GM19438 (cell line): ENCODE data around the gene DUSP16.

Source experiments
- ATAC-seq: cut with Tn5 transposase; IDR thresholded peaks from one replicate; pipeline ENCODE4 v1.9.1; 2021; ENCODE audit warnings: low read depth; ENCODE audit not compliant: unreplicated experiment

The DUSP16 gene

DNA sequence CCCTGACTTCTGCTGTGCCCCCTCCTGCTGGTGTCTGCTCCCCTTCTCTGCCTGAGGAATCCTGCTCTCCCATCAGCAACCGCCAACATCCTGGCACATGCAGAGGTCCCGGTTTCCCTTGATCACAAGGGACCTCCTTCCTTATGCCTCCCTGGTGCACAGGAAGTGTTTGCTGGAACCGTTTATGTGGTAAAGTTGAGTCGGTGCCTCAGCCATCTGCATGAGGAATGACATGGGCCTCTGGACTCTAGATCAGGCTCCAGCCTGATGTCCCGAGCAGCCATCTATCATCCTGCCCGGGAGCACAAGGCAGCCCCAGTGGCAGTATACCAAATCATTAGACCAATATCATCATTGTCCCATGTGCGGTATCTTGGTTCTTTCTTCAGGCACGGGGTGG, 115.4 kb downstream of the DUSP16 start:
- no peak for ATAC-seq

DNA sequence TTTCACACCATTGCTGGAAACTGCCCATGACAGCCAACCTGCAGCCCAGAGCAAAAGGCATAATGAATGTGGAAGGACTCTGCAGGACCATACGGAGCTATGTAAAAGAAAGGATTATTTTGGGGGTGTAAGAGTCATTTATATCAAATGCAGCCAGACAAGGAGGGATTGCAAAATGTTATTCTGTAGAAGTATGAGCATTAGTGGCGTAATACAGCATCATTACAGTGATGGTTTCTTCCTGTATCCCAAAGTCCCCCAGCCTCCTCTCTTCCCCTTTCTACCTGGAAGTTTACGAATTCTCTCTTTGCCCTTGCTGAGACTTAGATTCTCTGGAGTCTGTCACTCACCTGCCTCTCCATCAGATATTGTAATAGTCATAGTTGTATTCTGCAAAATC, 115.9 kb downstream of the DUSP16 start:
- no peak for ATAC-seq

DNA sequence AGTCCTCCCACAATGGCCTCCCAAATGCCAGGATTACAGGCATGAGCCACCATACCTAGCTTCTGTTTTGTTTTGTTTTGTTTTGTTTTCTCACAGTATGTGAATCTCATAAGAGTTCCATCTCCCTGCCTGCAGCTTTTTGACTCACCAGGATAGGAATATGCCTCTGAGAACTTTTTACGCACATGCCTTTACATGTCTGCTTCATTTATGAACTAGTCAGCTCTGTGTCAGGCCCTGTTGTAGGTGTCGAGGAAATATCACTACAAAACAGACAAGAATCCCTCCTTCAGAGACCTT, 116.8 kb downstream of the DUSP16 start:
- no peak for ATAC-seq

DNA sequence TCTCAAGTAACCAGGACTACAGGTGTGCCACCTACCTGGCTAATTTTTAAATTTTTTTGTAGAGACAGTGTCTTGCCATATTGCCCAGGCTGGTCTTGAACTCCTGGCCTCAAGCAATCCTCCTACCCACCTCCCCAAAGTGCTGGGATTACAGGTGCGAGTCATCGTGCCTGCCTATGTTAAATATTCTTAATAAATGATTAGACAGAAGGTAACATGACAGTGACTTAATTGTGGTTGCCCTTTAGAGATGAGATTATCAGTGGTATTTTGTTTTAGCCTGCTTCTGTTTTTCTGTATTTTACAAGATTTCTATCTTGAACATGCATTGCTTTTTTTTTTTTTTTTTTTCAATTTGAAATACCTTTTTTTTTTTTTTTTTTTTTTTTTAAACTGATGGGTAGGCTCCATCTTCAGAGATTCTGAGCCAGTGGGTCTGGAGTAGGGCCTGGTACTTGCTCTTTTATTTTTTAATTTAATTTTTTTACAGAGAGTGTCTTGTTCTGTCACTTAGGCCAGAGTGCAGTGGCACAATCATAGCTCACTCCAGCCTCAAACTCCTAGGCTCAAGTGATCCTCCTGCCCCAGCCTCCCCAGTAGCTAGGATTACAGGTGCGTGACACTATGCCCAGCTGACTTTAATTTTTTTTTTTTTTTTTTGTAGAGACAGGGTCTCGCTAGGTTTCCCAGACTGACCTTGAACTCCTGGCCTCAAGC, 117.3 kb downstream of the DUSP16 start:
- no peak for ATAC-seq

DNA sequence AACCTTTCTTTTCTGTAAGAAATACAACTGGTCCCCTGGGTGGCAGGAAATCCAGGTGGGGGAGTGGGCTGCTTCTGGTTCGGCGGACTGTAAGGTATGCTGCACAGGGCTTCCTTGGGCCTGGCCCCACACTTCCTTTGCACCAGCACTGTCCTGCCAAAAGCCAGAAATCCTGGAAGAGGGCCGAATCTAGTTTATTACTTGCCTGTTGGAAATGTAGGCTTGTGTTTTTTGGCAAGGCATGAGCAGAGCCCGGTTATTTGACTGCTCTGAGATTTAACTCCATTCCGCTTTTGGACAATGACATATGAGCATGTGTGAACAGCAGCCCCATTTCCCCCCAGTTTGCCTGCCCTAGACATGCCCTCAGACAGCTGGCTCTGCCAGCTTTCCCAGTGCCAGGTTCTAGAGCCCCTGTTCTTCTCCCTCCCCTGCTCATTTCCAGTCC, 119.2 kb downstream of the DUSP16 start:
- no peak for ATAC-seq

DNA sequence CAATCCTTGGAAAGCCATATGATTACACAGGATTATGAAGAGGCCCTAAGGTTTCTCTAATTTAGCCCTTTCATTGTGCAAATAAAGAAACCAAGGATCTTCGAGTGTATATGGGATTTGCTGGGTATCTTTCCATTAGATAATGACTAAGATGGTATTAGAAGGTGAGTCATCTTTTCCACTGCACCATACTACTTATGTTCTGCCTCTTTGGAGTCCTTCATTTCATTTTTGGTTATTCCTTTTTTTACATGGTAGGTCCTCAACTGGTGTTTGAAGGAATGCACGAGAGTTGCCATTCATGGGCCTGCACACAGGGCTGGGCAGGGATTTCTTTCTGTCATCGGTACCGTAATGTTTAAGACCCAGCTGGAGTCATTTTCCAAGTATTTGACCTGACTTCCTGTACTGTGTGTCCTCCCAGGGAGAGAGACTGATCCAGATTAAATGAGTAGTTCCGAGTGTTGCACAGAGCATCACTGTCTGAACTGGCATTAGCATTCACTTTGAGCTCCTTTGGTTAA, 120.1 kb downstream of the DUSP16 start:
- no peak for ATAC-seq

DNA sequence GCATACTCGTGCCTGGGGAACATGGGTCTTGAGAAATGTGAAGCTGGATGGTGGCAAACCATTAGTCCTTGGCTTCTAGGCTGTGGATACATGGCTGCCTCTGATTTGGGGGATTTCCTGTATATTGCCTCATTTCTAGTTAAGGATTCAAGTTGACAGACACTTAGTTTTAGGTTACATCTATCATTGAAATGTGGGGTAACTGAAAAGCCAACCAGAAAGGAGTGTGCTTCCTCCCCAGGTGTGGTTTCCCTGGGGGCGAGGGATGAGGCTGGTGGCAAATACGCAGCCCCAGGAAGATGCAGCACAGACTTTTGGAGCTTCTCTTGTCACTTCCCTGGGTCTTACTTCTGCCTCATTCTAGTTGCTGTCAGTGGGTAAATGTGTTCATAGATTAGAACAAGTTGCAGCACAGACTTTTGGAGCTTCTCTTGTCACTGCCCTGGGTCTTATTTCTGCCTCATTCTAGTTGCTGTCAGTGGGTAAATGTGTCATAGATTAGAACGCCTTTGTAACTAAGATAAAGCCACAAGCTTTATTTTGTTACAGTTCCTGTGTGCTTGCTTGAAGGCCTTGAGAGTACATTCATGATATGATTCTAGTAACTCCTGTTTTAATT, 120.7 kb downstream of the DUSP16 start:
- ATAC-seq: no peak

DNA sequence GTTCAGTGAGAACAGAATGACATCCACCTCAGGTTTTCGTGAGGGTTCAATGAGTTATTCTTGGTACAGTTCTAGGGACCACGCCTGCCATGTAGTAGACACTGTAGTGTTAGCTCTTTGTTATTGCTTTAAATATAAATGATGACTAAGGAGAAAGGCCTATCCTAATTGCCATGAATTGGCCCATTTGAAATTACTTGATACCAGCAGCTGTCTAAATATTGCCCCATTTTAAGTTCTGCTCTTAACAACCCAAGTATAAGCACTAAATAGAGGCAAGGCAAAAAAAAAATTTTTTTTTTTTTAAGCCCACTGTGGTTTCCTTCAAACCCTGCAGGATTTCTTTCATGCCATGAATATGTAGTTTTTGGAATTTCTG, 121.2 kb downstream of the DUSP16 start:
- ATAC-seq: no peak

DNA sequence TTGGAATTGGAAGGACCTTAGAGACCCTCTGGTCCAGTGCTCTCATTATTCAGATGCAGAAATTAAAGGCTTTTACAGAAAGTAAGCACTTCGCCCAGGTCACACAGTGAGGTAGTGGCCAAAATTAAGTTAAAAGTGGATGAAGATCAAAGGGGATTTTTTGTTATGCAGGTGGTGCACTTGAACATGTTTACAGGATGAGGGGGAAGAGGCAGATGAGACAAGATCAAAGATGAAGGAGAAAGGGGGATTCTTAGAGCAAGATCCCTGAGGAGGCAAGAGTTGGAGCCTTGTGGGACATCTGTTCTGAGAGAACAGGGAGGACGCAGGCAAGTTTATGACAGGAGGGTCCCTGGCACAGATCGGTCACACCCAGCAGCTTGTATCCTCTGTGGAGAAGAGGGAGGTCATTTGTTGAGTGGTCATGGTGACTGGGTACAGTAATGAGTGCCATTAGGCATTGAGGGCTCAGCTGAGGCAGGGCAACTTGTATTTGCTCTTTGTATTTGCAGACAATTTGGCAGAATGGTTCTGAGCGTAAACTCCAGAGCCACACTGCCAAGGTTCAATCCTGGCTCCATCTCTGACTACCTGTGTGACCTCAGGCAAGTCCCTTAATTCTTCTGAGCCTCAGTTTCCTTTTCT, 121.8 kb downstream of the DUSP16 start:
- no peak for ATAC-seq

DNA sequence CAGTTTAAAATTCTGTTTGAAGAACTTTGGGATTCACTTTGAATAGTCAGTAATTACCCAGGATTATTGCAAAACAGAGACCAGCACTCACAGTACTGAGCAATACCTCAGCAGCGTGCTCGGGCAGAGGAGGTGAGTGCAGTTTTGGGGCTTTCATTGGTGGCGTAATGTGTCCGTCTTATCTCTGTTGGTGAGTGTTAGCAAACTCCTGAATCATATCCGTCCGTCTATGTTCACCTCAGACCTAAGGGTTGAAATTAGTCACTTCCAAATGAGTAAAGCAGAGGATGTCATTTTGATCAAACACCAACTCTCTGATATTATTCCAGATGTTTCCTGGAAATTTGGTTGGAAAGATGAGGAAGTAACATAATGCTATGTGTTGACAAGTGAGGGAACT, 123.0 kb downstream of the DUSP16 start:
- ATAC-seq: no peak

DNA sequence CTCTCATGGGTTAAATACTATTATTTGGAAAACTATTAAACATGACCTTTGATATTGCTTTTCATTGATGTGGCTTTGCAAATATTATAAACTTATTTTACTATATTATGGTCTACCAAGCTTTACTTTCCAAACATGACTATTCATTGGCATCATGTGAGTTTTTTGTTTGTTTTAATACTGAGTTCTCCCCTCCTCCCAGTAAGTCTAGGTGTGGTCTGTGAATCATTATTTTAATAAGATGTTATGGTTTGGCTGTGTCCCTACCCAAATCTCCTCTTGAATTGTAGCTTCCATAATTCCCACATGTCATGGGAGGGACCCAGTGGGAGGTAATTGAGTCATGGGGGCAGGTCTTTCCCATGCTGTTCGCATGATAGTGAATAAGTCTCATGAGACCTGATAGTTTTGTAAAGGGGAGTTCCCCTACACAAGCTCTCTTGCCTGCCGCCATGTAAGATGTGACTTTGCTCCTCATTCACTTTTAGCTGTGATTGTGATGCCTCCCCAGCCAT, 125.8 kb downstream of the DUSP16 start:
- ATAC-seq: no peak

DNA sequence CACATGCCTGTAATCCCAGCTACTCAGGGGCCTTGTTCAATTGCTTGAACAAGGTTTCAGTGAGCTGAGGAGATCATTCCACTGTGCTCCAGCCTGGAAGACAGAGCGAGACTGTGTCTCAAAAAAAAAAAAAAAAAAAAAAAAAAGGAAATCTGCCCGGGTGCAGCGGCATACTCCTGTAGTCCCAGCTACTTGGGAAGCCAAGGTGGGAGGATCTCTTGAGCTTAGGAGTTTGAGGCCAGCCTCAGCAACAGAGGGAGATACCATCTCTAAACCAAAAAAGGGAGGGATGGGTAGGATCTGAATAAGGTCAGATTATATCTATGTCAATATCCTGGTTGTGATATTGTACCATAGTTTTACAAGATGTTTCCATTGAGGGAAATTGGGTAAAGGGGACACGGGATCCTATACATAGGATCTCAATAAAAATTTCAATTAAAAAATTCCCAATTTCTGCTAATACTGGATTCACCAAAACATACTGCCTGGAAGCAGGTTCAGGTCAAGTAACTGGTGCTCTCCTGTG, 129.4 kb downstream of the DUSP16 start:
- ATAC-seq: no peak

DNA sequence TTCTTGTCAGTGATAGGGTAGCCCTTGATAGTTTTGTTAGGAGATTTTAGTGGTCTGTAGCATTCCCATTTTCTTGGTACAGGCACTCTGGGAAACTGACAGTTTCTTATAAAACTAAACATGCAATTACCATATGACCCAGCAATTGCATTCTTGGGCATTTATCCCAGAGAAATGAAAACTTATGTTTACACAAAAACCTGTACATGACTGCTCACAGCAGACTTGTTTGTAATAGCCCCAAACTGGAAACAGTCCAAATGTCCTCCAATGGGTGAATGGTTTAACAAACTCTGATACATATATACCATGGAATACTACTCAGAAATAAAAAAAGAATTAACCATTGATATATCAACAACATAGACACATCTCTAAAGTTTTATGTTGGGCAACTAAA, 130.3 kb downstream of the DUSP16 start:
- no peak for ATAC-seq

DNA sequence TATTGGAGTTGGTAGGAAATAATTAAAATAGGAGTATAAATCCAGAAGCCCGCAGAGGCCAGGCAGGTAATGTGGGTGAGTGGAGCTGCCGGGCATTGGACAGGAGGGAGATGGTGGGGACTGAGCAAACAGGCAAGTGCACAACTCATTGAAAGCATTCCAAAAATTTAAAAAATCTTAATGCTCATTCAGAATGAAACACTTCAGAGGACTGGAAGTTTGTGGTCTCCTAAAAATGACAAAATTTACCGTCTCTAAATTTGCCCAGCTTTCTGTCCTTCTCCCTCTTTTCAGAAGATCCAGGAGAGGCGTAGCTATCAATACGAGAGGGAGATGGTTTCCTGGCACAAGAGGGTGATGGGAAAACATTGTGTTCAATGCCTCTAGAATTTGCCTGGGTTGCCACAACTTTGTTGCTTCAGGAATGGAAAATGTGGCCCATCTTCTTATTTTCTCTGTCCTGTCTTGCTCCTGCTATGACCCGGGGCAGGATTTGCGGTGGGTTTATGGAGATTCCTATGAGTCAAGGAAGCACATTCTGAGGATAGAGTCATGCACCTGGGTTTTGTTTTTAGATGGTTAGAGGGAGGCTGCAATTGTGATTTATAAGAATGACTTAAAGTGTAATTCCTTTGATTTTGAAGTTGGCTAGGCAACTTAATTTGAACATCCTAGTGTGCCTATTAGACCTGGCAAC, 133.6 kb downstream of the DUSP16 start:
- no peak for ATAC-seq

DNA sequence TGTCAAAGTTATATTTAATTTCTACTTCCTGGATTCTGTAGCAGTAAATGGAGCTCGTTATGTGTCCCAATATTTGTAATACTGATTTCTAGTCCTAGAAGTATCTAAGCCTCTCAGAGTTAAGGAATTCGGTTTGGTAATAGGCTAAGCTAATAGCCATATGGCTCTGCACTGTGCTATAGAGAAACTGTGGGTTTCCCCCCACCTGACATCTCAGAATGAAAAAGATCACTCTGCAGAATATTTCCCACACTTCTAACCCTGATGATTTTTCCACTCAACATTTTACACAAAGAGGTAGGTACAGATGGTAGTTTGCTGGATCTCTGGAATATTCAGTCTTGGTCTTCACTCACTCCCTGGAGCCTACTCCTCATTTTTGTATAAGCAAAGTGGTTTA, 134.6 kb downstream of the DUSP16 start:
- no peak for ATAC-seq

DNA sequence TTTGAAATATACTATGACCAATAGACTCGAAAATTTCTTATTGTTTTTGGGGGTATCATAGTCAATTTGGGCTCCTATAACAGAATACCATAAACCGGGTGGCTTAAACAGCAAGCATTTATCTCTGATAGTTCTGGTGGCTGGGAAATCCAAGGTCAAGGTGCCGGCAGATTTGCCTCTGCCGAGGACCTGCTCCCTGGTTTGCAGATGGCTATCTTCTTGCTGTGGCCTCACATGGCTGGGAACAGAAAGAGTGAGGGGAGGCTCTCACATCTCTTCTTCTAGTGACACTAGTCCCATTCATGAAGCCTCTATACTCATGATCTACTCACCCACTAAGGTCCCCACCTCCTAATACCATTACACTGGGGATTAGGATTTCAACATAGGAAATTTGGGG, 135.1 kb downstream of the DUSP16 start:
- ATAC-seq: no peak

DNA sequence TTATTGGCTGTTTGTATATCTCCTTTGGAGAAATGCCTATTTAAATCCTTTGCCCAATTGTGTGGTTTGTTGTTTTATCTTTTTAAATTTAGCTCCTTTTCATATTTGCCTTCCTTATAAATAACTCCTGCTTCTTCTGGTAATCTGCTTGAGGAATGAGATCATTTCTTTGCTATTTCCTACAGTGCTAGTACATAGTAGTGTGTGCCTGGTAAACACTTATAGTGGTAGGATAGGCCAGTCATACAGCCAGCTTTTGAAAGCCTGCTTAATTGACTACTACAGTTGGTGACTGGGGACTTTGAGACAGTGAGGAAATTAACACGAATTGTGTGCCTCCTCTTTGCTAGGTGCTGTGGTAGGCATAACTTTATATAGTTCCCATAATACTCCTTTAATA, 137.0 kb downstream of the DUSP16 start:
- no peak for ATAC-seq

DNA sequence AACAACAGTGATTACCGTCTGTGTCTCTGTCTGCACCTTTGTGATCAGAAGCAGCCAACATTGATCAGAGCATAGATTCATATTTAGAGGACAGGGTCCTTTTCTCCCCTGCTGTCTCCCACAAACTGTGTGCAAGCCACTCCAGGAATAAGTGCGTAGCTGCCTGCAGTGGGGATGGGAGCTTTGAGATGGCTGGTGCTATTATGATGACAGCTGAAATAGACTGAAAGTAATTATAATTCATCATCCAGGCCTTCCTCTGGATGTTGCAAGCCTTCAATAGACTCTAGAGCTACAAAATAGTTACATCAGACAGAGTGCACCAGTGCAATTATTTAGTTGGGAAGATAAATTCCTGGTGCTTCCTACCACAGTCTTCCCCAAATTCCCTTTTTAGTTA, 137.7 kb downstream of the DUSP16 start:
- ATAC-seq: no peak
